Middle frontal gyrus (tissue), 1 donor: ENCODE measurements around the gene ZSWIM4.

ENCODE experiments used
- DNase-seq: peaks from one replicate; pipeline ENCODE4 v3.0.0-alpha.2; 2015; ENCODE audit warnings: low spot score; ENCODE audit errors: extremely low spot score

Gene ZSWIM4

DNA sequence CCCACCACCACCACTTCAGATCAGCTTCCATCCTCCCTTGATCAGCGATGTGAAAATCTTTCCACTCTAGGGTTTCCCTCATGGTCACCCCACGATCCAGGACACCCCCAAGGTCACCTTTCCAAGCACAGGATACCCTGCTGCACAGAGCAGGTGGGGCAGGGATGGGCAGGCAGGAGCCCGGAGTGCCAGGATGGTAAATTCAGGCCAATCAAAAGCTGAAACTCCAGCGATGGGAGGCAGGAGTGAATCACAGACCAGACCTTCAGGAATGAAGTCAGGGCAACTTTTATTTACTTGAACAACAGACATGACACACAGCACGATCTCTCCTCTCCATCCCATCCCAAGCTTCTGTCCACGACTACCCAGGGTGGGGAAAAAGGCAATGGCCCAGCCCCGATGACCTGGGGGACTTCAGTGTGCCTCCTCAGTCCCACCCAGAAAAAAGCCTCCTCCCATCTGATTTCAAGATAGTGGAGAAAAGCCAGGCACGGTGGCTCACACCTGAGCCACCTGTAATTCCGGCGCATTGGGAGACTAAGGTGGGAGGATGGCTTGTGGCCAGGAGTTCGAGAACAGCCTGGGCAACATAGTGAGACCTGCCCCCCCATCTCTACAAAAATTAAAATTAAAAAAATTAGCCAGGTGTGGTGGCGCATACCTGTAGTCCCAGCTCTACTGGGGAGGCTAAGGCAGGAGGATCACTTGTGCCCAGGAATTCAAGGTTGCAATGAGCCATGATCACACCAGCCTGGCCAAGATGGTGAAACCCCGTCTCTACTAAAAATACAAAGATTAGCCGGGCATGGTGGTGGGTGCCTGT is 39.2 kb downstream of the ZSWIM4 start:
- no peak for DNase-seq

GRCh38 chr19:13835791-13836723 is 40.8 kb downstream of the ZSWIM4 start:
- DNase-seq = no peak

GRCh38 chr19:13838435-13839129 is 43.3 kb downstream of the ZSWIM4 start:
- no peak for DNase-seq

DNA sequence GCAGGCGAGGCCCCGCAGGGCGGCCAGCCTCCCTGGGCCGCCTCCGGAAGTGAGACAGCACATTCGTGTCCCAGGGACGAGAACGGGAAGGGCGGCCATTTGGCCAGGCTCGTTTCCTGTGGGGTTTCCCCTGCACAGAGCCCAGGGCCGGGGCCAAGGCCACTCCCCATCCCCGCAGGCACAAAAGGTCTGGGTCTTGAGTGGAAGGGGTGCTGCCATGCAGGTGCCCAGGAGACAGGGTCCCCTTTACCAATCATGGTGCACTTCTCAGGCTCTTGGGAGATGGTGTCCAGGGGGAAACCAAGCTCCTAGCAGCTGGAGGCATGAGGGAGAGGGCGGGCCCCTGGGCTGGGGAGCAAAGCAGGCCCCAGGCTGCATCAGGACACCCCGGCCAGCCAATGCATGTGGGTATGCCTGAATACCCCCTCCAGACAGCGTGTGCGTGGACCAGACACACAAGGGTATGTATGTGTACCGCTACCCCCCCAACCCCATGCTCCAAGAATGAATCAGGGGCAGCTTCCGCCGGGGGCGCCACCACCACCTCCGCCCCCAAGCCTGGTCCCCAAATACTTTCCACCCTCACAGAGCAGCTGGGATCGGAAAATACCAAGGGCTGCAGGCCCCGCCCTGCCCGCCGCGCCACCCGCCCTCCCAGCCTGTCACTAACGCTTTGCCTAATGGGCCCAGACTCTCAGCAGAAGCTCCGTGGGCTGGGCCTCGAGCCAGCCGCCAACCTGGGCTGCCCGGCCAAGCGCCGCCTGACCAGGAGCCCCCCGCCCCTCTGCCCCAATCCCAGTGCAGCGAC is 44.1 kb downstream of the ZSWIM4 start:
- no peak for DNase-seq

GRCh38 chr19:13839938-13840304 is 44.7 kb downstream of the ZSWIM4 start:
- no peak for DNase-seq

DNA sequence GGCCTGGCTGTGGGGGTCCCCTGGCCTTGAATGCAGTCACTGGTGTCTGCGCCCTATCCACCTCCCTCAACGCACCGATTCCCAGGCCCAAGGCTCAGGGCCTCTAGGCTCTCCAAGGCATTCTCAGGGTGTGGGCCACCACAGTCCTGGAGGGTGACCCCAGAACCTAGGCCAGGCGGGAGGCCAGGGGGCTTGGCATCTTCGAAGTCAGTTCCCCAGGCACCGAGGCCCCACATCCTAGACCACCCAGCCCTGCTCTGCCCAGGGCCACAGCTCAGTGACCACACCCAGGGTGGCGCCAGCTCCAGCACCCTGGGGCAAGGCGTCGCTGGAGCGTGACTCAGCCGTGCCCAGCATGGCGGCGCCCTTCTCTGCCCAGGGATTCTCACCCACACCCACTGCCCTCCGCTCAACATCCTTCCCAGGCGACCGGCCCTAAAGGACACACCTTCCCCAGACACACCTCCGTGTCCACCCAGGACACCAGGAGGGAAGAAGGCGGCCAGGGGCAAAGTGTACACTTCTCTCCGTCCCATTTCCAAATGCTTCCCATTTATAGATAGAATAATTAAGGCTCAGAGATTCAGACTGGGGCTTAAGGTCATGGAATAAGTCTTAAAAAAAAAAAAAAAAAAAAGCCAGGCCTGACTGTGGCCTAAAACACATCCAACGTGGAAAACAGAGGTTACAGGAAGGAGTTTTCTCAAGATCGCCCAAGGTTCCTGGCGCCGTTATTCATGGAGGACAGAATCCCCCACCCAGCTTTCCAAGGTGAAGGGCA is 45.3 kb downstream of the ZSWIM4 start:
- no peak for DNase-seq

- no peak for DNase-seq
Observed at GRCh38 chr19:13841086-13841961, 46.1 kb downstream of the ZSWIM4 start.

DNA sequence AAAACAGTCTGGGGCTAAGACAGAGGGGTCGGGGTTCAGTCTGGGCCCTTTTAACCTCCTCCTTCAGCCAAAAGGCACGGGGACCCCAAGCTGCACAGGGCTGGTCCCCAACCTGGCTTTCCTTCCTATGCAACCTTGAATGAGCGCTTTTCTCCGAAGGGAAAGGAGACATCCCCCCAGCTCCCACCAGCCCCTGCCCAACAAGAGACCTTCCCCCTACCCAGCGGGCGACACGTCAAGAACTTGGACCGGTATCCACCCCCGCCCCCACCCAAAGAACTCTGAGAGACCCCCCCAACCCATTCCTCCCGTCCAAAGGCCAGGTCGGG is 46.7 kb downstream of the ZSWIM4 start:
- no peak for DNase-seq

DNA sequence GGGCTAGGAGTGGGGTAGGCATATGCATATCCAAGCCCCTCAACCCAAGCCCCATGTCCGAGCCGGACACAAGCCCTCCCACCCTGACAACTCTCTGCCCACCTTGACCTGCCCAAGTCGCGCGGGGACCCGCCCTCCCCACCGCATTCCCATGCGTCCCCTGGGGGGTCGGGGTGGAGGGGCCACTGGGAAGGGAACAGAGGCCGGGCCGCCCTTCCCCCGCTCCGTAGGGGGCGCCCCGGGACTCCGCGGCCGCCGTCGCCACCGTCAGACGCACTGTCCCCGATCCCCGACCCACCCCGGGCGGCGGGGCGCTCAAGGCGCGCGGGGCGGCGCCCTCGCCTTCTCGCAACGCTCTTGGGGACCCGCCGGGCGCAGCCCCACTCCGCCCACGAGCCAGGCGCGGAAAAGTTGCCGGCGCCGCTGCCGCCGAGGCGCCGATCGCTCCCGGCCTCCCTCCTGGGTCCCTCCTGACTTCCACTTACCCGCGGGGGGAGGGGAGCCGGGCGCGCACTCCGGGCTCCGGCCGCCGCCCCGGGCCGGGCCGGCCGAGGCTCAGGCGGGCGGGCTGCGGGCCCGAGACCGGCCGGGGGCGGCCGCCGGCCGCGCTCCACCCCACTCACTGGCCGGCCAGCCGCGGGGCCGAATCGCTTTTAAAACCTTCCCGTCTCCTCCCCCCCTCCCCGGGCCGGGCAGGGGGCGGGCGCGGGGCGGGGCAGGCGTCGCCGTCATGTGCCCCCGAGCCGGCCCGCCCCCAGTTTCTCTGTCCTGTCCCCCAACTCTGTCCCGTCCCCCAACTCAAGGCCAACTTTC is 47.3 kb downstream of the ZSWIM4 start:
- DNase-seq = no peak

DNA sequence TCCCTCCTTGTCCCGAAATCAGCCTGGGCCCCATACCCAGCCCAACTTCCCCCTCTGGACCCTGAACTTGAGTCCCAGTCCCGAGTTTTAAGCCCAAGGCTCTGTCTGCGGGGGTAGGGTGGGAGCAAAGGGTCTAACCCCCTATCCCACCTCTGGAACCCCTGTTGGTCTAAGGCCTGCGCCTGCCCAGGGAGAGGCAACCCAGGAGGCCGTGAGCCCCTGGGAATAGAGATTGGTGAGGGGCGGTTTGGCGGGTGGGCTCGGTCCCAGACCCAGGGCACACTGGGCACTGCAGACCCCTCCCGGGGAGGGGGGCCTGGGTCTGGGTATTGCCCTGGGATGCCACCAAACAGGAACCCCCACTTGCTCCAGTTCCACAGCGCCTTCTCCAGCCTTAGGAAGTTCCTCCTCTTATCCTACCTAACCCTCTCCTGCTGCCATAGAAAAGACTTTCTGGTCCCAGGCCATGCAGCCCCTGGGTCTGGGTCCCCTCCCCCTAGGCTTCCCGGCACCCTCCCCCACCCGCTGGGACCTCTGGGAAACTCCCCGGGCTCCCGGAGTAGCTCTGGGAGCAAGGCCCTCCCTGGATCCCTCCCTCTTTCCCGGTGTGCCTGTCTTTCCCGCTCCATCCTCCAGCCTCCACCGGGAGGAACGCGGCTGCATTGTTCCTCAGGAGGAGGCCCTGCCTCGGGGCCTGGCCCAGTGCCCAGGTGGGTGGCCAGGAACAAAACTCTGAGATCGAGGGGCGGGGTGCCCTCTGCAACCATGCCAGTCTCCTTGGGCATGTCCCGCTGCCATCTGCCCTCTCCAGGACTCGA is 48.1 kb downstream of the ZSWIM4 start:
- no peak for DNase-seq

GRCh38 chr19:13844130-13844631 is 48.9 kb downstream of the ZSWIM4 start:
- DNase-seq = no peak

DNA sequence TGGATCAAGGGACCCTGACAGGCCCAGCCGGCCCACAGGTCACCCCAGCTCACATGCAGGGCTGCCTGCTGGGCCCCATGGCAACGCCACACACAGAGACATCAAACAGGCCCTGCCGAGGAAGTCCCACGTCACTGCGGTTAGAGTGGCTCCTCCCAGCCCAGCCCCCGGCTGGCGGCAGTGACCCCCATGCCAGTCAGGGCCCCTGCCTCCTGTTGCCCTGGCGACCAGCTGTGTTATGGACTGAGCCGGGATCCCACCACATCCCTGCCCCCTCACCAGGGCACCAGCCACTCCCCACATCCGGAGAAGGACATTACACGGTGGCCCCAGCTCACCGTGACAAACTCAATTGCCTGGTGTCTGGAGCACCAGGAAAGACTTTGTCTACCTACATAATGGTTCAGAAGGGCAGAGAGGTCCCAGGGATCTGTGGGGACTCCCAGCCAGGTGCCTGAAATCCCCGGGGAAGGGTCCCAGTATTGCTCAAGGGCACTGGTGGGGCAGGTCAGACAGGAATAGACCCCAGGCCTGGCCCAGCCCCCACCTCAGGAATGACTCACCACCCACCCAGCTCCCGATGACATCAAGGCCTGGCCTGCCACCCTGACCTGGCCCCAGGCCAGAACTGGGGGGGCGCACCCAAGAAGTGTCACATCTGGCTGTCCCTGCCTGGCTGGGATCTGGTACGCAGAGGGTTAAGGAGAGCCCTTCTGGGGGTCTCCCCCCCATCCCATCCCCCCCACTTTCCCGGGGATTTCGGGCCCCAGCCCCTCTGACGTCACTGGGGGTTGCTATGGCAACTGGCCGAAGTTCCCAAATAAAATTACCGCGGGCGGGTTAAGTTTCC is 51.5 kb downstream of the ZSWIM4 start:
- no peak for DNase-seq

GRCh38 chr19:13847407-13848339 is 52.4 kb downstream of the ZSWIM4 start:
- no peak for DNase-seq

- DNase-seq = no peak
Observed at GRCh38 chr19:13848340-13848677, 53.1 kb downstream of the ZSWIM4 start.
